Smooth muscle cell (in vitro differentiated cells): Measurements from ENCODE around the gene ADAMTSL1. TPM values are rescaled to one million over a fixed set of nuclear protein-coding genes. Genes with fewer than 3 reads are reported as not detected.

Experiments
- DNase-seq: peaks from one replicate; lab custom pipeline; 2025; ENCODE audit not compliant: unreplicated experiment; lab: John Stamatoyannopoulos, UW
- H2AFZ ChIP-seq: fragments of 200-600 bp; sonication (generic); 2 replicates; pipeline ENCODE4 v1.6.0; 2016; ENCODE audit warnings: antibody characterized with exemption, low read depth, mild to moderate bottlenecking
- H3F3A ChIP-seq: fragments of 200-600 bp; sonication (generic); 2 replicates; pipeline ENCODE4 v1.6.0; 2017; ENCODE audit warnings: antibody characterized with exemption, low read depth
- H3K27ac ChIP-seq: fragments of 200-600 bp; sonication (generic); 2 replicates; pipeline ENCODE4 v1.5.1; 2016; ENCODE audit warnings: low read depth, mild to moderate bottlenecking
- H3K27me3 ChIP-seq: fragments of 200-600 bp; sonication (generic); 2 replicates; pipeline ENCODE4 v1.6.1; 2016; ENCODE audit warnings: low read depth, mild to moderate bottlenecking
- H3K36me3 ChIP-seq: fragments of 200-600 bp; sonication (generic); 2 replicates; pipeline ENCODE4 v1.5.1; 2016; ENCODE audit warnings: low read depth
- H3K4me1 ChIP-seq: fragments of 200-600 bp; sonication (generic); 2 replicates; pipeline ENCODE4 v1.5.1; 2016; ENCODE audit warnings: low read depth
- H3K4me2 ChIP-seq: fragments of 200-600 bp; sonication (generic); 2 replicates; pipeline ENCODE4 v1.6.0; 2016; ENCODE audit warnings: mild to moderate bottlenecking
- H3K4me3 ChIP-seq: fragments of 200-600 bp; sonication (generic); 2 replicates; pipeline ENCODE4 v1.5.1; 2016; ENCODE audit warnings: mild to moderate bottlenecking
- H3K79me2 ChIP-seq: fragments of 200-600 bp; sonication (generic); 2 replicates; pipeline ENCODE4 v1.6.0; 2016; ENCODE audit warnings: low read depth, mild to moderate bottlenecking
- H3K9ac ChIP-seq: fragments of 200-600 bp; sonication (generic); 2 replicates; pipeline ENCODE4 v1.6.0; 2016; ENCODE audit warnings: low read depth
- H3K9me3 ChIP-seq: fragments of 200-600 bp; sonication (generic); replicated peaks from 2 replicates; pipeline ENCODE4 v1.5.1; 2016; ENCODE audit warnings: low read depth
- H4K20me1 ChIP-seq: fragments of 200-600 bp; sonication (generic); 2 replicates; pipeline ENCODE4 v1.6.0; 2016; ENCODE audit warnings: low read depth
- WGBS: methylation state at CpG from one replicate; pipeline ENCODE4 v1.1.7; 2016; ENCODE audit warnings: low lambda C conversion rate; 5-methylcytosine and 5-hydroxymethylcytosine counted together
- polyA plus RNA-seq: library from polyadenylated mRNA; unstranded; fragments of >200 nt; fragmentation: Nextera tagmentation; extraction: Ambion mirVana; gene quantifications from 2 replicates; pipeline ENCODE4 v1.2.1, GENCODE V29; 2016
- total RNA-seq: library from RNA; depleted of rRNA; stranded (reverse); fragments of >200 nt; gene quantifications from 2 replicates; pipeline ENCODE4 v1.2.3, GENCODE V29; 2014
- TF ChIP-seq, protein P1 (sequence below): fragments of 200-600 bp; sonication (generic); IDR thresholded peaks from 2 replicates; pipeline ENCODE4 v1.5.1; 2017; ENCODE audit warnings: borderline replicate concordance, mild to moderate bottlenecking, antibody characterized with exemption; ENCODE audit not compliant: insufficient read depth, poor library complexity, severe bottlenecking

Gene ADAMTSL1
- total and polyA plus RNA-seq, 2 experiments from 2014 or later, result 4.3 to 4.4 TPM

DNA sequence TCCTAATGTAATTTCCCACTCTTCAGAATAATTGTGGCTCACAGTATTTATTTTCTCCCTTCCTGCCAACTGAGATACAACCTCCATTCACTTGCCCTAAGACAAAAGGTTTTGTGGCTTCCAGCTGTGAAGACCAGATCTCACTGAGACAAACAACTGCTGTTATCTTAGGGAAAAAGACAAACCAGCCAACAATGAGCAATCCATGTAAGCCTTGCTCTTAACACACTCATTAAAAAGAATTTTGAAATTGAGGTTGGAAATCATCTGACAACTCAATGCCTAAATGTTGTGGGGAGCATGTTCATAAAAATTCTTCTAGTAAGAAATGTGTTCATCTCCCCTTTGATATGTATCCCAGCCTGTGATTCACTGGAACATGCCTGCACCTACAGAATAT lies 132.9 kb downstream of the ADAMTSL1 start:
- DNase-seq, result no peak
- no peak overlapping the region for H3K4me2 ChIP-seq
- H3K27ac ChIP-seq, result no peak overlapping the region

DNA sequence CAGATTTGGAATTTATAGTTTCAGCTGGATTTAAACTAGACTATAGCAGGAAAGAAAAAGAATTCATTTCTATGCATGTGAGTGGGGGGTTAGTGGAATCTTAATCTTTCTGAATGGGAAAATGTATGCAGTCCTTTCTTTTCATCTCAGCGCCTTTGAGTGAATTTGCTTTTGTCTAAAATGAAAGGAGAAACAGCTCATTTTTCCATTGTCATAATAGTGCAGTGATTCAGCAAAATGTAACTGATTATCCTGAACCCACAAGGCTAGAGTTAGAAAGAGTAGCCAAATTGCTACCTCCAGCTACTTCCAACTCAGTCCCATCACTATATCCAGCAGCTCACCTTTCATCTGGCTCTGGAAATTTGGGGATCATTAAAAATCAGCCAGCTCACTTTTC lies 134.4 kb downstream of the ADAMTSL1 start:
- Histone ChIP-seq H3K9me3 (no peaks in the 10 kb centered on the region), H3K79me2 (no peaks in the 10 kb centered on the region), H3K9ac (no peak overlapping the region), H4K20me1 (no peaks in the 10 kb centered on the region), H3K36me3 (no peaks in the 10 kb centered on the region), H3K27ac (no peak overlapping the region), H3F3A (no peaks in the 10 kb centered on the region), H3K4me3 (no peak overlapping the region), H2AFZ (no peak overlapping the region), H3K27me3 (no peaks in the 10 kb centered on the region), H3K4me1 (peaks cover 6% of the 10 kb centered on the region), H3K4me2 (no peak overlapping the region)
- TF ChIP-seq, protein P1, sequence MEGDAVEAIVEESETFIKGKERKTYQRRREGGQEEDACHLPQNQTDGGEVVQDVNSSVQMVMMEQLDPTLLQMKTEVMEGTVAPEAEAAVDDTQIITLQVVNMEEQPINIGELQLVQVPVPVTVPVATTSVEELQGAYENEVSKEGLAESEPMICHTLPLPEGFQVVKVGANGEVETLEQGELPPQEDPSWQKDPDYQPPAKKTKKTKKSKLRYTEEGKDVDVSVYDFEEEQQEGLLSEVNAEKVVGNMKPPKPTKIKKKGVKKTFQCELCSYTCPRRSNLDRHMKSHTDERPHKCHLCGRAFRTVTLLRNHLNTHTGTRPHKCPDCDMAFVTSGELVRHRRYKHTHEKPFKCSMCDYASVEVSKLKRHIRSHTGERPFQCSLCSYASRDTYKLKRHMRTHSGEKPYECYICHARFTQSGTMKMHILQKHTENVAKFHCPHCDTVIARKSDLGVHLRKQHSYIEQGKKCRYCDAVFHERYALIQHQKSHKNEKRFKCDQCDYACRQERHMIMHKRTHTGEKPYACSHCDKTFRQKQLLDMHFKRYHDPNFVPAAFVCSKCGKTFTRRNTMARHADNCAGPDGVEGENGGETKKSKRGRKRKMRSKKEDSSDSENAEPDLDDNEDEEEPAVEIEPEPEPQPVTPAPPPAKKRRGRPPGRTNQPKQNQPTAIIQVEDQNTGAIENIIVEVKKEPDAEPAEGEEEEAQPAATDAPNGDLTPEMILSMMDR, result no peak
- 96% methylated on average over 1 of the region's 1 CpG for WGBS
- DNase-seq, result no peak

More for the DNA sequence above, 132.9 kb downstream of the ADAMTSL1 start:
- Histone ChIP-seq H3F3A (no peaks in the 10 kb centered on the region), H3K4me1 (peaks cover 6% of the 10 kb centered on the region), H3K79me2 (no peaks in the 10 kb centered on the region), H3K4me3 (no peak overlapping the region), H3K36me3 (no peaks in the 10 kb centered on the region), H3K9me3 (no peaks in the 10 kb centered on the region), H4K20me1 (no peaks in the 10 kb centered on the region), H3K27me3 (no peaks in the 10 kb centered on the region), H3K9ac (no peak overlapping the region), H2AFZ (no peak overlapping the region)
- TF ChIP-seq, protein P1, result no peak

DNA sequence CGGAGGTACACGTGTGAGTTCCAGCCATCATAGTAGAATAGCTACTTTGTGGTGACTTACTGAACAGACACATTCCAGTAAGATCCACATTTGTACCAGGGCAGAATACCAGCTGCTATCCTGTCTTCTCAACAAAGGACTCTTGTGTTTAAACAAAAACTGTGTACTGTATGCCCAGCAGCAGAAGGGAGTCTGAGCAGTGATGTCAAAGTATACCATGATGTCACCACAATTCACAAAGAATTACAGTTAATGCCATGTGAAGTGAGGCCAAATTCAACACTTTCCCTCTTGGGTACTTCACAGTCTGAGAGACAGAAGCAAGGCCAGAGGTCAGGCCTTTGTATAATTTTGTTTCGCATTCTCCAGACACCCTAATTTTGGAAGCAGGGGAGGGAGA lies 137.0 kb downstream of the ADAMTSL1 start:
- Histone ChIP-seq H2AFZ (no peak overlapping the region), H3K27ac (no peak overlapping the region), H3K27me3 (no peaks in the 10 kb centered on the region), H3K4me3 (no peak overlapping the region), H3K79me2 (no peaks in the 10 kb centered on the region), H4K20me1 (no peaks in the 10 kb centered on the region), H3K36me3 (no peaks in the 10 kb centered on the region), H3K4me2 (no peak overlapping the region), H3K9ac (no peak overlapping the region), H3K9me3 (no peaks in the 10 kb centered on the region), H3K4me1 (peaks cover 6% of the 10 kb centered on the region), H3F3A (no peaks in the 10 kb centered on the region)
- WGBS, result 82% methylated on average over 3 of the region's 3 CpGs
- TF ChIP-seq, protein P1, result no peak
- DNase-seq, result no peak

DNA sequence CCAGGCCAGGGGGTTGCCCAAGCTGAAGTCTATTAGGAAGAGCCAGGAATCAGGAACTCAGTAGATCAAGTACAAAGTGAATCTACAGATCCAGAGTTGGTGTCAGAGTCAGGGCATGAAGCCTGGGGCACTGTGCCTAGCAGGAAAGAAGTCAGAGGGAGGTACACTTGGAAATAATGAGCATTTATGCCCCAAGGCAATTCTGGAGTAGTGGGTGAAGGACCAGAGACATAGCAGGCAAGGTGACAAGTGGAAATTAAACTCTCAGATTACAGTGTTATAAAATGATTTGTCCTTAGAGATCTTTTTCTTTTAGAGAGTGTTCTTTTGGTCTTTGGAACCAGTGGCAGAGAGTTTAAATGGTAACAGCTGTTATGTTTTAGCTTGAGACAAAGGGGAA lies 138.0 kb downstream of the ADAMTSL1 start:
- H2AFZ ChIP-seq, result no peak overlapping the region
- no peaks in the 10 kb centered on the region for H3K79me2 ChIP-seq
- no peak for DNase-seq
- no peaks in the 10 kb centered on the region for H3K36me3 ChIP-seq
- H3K27ac ChIP-seq, result no peak overlapping the region
- H3F3A ChIP-seq, result no peaks in the 10 kb centered on the region
- TF ChIP-seq, protein P1, result no peak
- H3K4me1 ChIP-seq, result no peaks in the 10 kb centered on the region
- no peaks in the 10 kb centered on the region for H3K27me3 ChIP-seq
- H3K9me3 ChIP-seq, result no peaks in the 10 kb centered on the region
- H3K4me3 ChIP-seq, result no peak overlapping the region
- no peak overlapping the region for H3K9ac ChIP-seq
- H3K4me2 ChIP-seq, result no peak overlapping the region
- H4K20me1 ChIP-seq, result no peaks in the 10 kb centered on the region
